Smooth muscle cell (in vitro differentiated cells): Measurements from ENCODE around the gene HNRNPC. TPM values are rescaled to one million over a fixed set of nuclear protein-coding genes. Genes with fewer than 3 reads are reported as not detected.

Experiments
- DNase-seq: peaks from one replicate; lab custom pipeline; 2025; ENCODE audit not compliant: unreplicated experiment; lab: John Stamatoyannopoulos, UW
- H2AFZ ChIP-seq: fragments of 200-600 bp; sonication (generic); 2 replicates; pipeline ENCODE4 v1.6.0; 2016; ENCODE audit warnings: antibody characterized with exemption, low read depth, mild to moderate bottlenecking
- H3F3A ChIP-seq: fragments of 200-600 bp; sonication (generic); 2 replicates; pipeline ENCODE4 v1.6.0; 2017; ENCODE audit warnings: antibody characterized with exemption, low read depth
- H3K27ac ChIP-seq: fragments of 200-600 bp; sonication (generic); 2 replicates; pipeline ENCODE4 v1.5.1; 2016; ENCODE audit warnings: low read depth, mild to moderate bottlenecking
- H3K27me3 ChIP-seq: fragments of 200-600 bp; sonication (generic); 2 replicates; pipeline ENCODE4 v1.6.1; 2016; ENCODE audit warnings: low read depth, mild to moderate bottlenecking
- H3K36me3 ChIP-seq: fragments of 200-600 bp; sonication (generic); 2 replicates; pipeline ENCODE4 v1.5.1; 2016; ENCODE audit warnings: low read depth
- H3K4me1 ChIP-seq: fragments of 200-600 bp; sonication (generic); 2 replicates; pipeline ENCODE4 v1.5.1; 2016; ENCODE audit warnings: low read depth
- H3K4me2 ChIP-seq: fragments of 200-600 bp; sonication (generic); 2 replicates; pipeline ENCODE4 v1.6.0; 2016; ENCODE audit warnings: mild to moderate bottlenecking
- H3K4me3 ChIP-seq: fragments of 200-600 bp; sonication (generic); 2 replicates; pipeline ENCODE4 v1.5.1; 2016; ENCODE audit warnings: mild to moderate bottlenecking
- H3K79me2 ChIP-seq: fragments of 200-600 bp; sonication (generic); 2 replicates; pipeline ENCODE4 v1.6.0; 2016; ENCODE audit warnings: low read depth, mild to moderate bottlenecking
- H3K9ac ChIP-seq: fragments of 200-600 bp; sonication (generic); 2 replicates; pipeline ENCODE4 v1.6.0; 2016; ENCODE audit warnings: low read depth
- H3K9me3 ChIP-seq: fragments of 200-600 bp; sonication (generic); replicated peaks from 2 replicates; pipeline ENCODE4 v1.5.1; 2016; ENCODE audit warnings: low read depth
- H4K20me1 ChIP-seq: fragments of 200-600 bp; sonication (generic); 2 replicates; pipeline ENCODE4 v1.6.0; 2016; ENCODE audit warnings: low read depth
- CTCF ChIP-seq: fragments of 200-600 bp; sonication (generic); IDR thresholded peaks from 2 replicates; pipeline ENCODE4 v1.5.1; 2017; ENCODE audit warnings: borderline replicate concordance, mild to moderate bottlenecking, antibody characterized with exemption; ENCODE audit not compliant: insufficient read depth, poor library complexity, severe bottlenecking
- WGBS: methylation state at CpG from one replicate; pipeline ENCODE4 v1.1.7; 2016; ENCODE audit warnings: low lambda C conversion rate; 5-methylcytosine and 5-hydroxymethylcytosine counted together
- polyA plus RNA-seq: library from polyadenylated mRNA; unstranded; fragments of >200 nt; fragmentation: Nextera tagmentation; extraction: Ambion mirVana; gene quantifications from 2 replicates; pipeline ENCODE4 v1.2.1, GENCODE V29; 2016
- total RNA-seq: library from RNA; depleted of rRNA; stranded (reverse); fragments of >200 nt; gene quantifications from 2 replicates; pipeline ENCODE4 v1.2.3, GENCODE V29; 2014

The HNRNPC gene
- total and polyA plus RNA-seq, 2 experiments from 2014 or later = 408 to 514 TPM

- Histone ChIP-seq H3K36me3 (peaks cover 6% of the 10 kb centered on the region), H3K4me3 (no peak overlapping the region), H3K4me1 (peaks cover 13% of the 10 kb centered on the region), H3F3A (peaks cover 81% of the 10 kb centered on the region), H3K9me3 (no peaks in the 10 kb centered on the region), H3K4me2 (no peak overlapping the region), H3K9ac (no peak overlapping the region), H3K79me2 (peaks cover 7% of the 10 kb centered on the region), H3K27ac (no peak overlapping the region), H3K27me3 (no peaks in the 10 kb centered on the region), H2AFZ (no peak overlapping the region), H4K20me1 (peaks cover 89% of the 10 kb centered on the region)
- TF ChIP-seq CTCF = no peak
- DNase-seq = no peak
- WGBS = 91% methylated on average over 8 of the region's 8 CpGs
Observed at GRCh38 chr14:21204167-21205025, 64.8 kb downstream of the HNRNPC start.

GRCh38 chr14:21203470-21204166 lies 65.6 kb downstream of the HNRNPC start:
- 92% methylated on average over 8 of the region's 8 CpGs for WGBS
- H3F3A ChIP-seq = peaks cover 81% of the 10 kb centered on the region
- peaks cover 2% of the 10 kb centered on the region for H3K79me2 ChIP-seq
- no peak overlapping the region for H3K4me3 ChIP-seq
- H3K4me1 ChIP-seq = peaks cover 8% of the 10 kb centered on the region
- H3K4me2 ChIP-seq = no peak overlapping the region
- no peaks in the 10 kb centered on the region for H3K9me3 ChIP-seq
- no peak overlapping the region for H3K9ac ChIP-seq
- H2AFZ ChIP-seq = no peak overlapping the region
- no peaks in the 10 kb centered on the region for H3K27me3 ChIP-seq
- H3K27ac ChIP-seq = no peak overlapping the region
- no peak for TF ChIP-seq CTCF
- peaks cover 6% of the 10 kb centered on the region for H3K36me3 ChIP-seq
- no peak for DNase-seq
- peaks cover 81% of the 10 kb centered on the region for H4K20me1 ChIP-seq

- Histone ChIP-seq H3K36me3 (peaks cover 4% of the 10 kb centered on the region), H2AFZ (no peak overlapping the region), H3K4me3 (no peak overlapping the region), H3K79me2 (no peaks in the 10 kb centered on the region), H3K9me3 (no peaks in the 10 kb centered on the region), H3K27ac (no peak overlapping the region), H3K4me2 (no peak overlapping the region), H4K20me1 (peaks cover 72% of the 10 kb centered on the region), H3K9ac (no peak overlapping the region), H3F3A (peaks cover 75% of the 10 kb centered on the region), H3K27me3 (no peaks in the 10 kb centered on the region), H3K4me1 (peaks cover 5% of the 10 kb centered on the region)
- 98% methylated on average over 4 of the region's 4 CpGs for WGBS
- TF ChIP-seq CTCF = no peak
- DNase-seq = no peak
Observed at GRCh38 chr14:21202463-21203358, 66.5 kb downstream of the HNRNPC start.
